GM12878 (cell line): Measurements from ENCODE around the gene KIAA1586. TPM values are rescaled to one million over a fixed set of nuclear protein-coding genes. Genes with fewer than 3 reads are reported as not detected.

Experiments used
- BRCA1 ChIP-seq: IDR thresholded peaks from 2 replicates; pipeline ENCODE4 v1.6.1; 2011; ENCODE audit warnings: low read depth, low read length, improper control_type of control experiment
- CHD2 ChIP-seq: IDR thresholded peaks from 2 replicates; pipeline ENCODE4 v1.6.1; 2011; ENCODE audit warnings: low read depth, low read length, improper control_type of control experiment, borderline replicate concordance
- EGR1 ChIP-seq, 2 experiments: IDR thresholded peaks; 1 replicate in 1 of 2; 2 replicates in 1 of 2; pipeline ENCODE4 v1.6.1; 2011 to 2012; ENCODE audit warnings: low read depth in 2 of 2, low read length in 2 of 2, borderline replicate concordance in 1 of 2, mild to moderate bottlenecking in 1 of 2, moderate library complexity in 1 of 2
- EP300 ChIP-seq, 2 experiments: fragments of 150-350 bp in 1 of 2; IDR thresholded peaks; 2 replicates each; pipeline ENCODE4 v1.6.1; 2011 to 2012; ENCODE audit warnings: low read depth in 2 of 2, low read length in 2 of 2, borderline replicate concordance in 1 of 2, improper control_type of control experiment in 1 of 2, inconsistent platforms in 1 of 2; ENCODE audit not compliant: control insufficient read depth in 1 of 2
- ETV6 ChIP-seq, 2 experiments: fragments of 450-650 bp in 1 of 2; IDR thresholded peaks in 1 of 2; conservative IDR thresholded peaks in 1 of 2; 2 replicates each; pipeline ENCODE4 v1.6.1; 2014; ENCODE audit warnings: antibody characterized with exemption in 1 of 2, borderline replicate concordance in 1 of 2, low read depth in 1 of 2, mild to moderate bottlenecking in 1 of 2, moderate library complexity in 1 of 2
- IKZF1 ChIP-seq: fragments of 450-650 bp; conservative IDR thresholded peaks from 2 replicates; pipeline ENCODE4 v1.6.1; 2017; ENCODE audit warnings: antibody characterized with exemption, mild to moderate bottlenecking
- JUND ChIP-seq: IDR thresholded peaks from 2 replicates; pipeline ENCODE4 v1.6.1; 2012; ENCODE audit warnings: low read depth, mild to moderate bottlenecking, low read length, improper control_type of control experiment, moderate library complexity
- LARP7 ChIP-seq: fragments of 450-650 bp; IDR thresholded peaks from 2 replicates; pipeline ENCODE4 v1.6.1; 2017; ENCODE audit warnings: mild to moderate bottlenecking
- MTA3 ChIP-seq: IDR thresholded peaks from 2 replicates; pipeline ENCODE4 v1.6.1; 2012; ENCODE audit warnings: low read length, inconsistent platforms, borderline replicate concordance
- NRF1 ChIP-seq: conservative IDR thresholded peaks from 2 replicates; pipeline ENCODE4 v1.6.1; 2011; ENCODE audit warnings: mild to moderate bottlenecking, low read depth, low read length, improper control_type of control experiment
- RB1 ChIP-seq: fragments of 450-650 bp; formaldehyde crosslinking; IDR thresholded peaks from 2 replicates; pipeline ENCODE4 v1.6.1; 2017; ENCODE audit warnings: mild to moderate bottlenecking, borderline replicate concordance
- SMAD5 ChIP-seq: IDR thresholded peaks from 2 replicates; pipeline ENCODE4 v1.6.1; 2016; ENCODE audit warnings: antibody characterized with exemption, low read depth
- SMC3 ChIP-seq: IDR thresholded peaks from 2 replicates; pipeline ENCODE4 v1.6.1; 2011; ENCODE audit warnings: low read length, improper control_type of control experiment, borderline replicate concordance
- SPI1 ChIP-seq: IDR thresholded peaks from 2 replicates; pipeline ENCODE4 v1.6.1; 2011; ENCODE audit warnings: low read depth, mild to moderate bottlenecking, low read length, moderate library complexity, borderline replicate concordance; ENCODE audit not compliant: insufficient read depth
- TCF3 ChIP-seq: IDR thresholded peaks from 2 replicates; pipeline ENCODE4 v1.6.1; 2012; ENCODE audit warnings: low read depth, mild to moderate bottlenecking, low read length, borderline replicate concordance; ENCODE audit not compliant: insufficient read depth
- ZBTB40 ChIP-seq: fragments of 450-650 bp; IDR thresholded peaks from 2 replicates; pipeline ENCODE4 v1.6.1; 2016; ENCODE audit warnings: mild to moderate bottlenecking, moderate library complexity, borderline replicate concordance
- ZNF217 ChIP-seq: fragments of 450-650 bp; IDR thresholded peaks from 2 replicates; pipeline ENCODE4 v1.6.1; 2017; ENCODE audit warnings: antibody characterized with exemption, mild to moderate bottlenecking
- polyA plus RNA-seq, 11 experiments: library from polyadenylated mRNA; depleted of rRNA in 4 of 11; unstranded in 6 of 11; stranded (reverse) in 5 of 11; fragments of >200 nt; fragmentation: Nextera tagmentation in 4 of 11; fragmentation: Illumina TruSeq in 1 of 11; extraction: Ambion mirVana in 4 of 11; extraction: Trizol in 1 of 11; gene quantifications; 1 replicate in 1 of 11; 2 replicates in 10 of 11; pipeline versions ENCODE4 v1.2.1 to v1.2.3, GENCODE V29; 2011 to 2016; ENCODE audit warnings: inconsistent platforms in 2 of 11, missing spikeins in 2 of 11, low read depth in 1 of 11
- total RNA-seq, 4 experiments: library from RNA; depleted of rRNA in 3 of 4; stranded (reverse); fragments of >200 nt in 3 of 4; fragmentation: Illumina TruSeq in 1 of 4; extraction: Trizol in 1 of 4; gene quantifications; 2 replicates each; pipeline versions ENCODE4 v1.2.1 to v1.2.3, GENCODE V29; 2013 to 2021
- TF ChIP-seq, protein P1 (sequence below): fragments of 450-650 bp; IDR thresholded peaks from 2 replicates; pipeline ENCODE4 v1.6.1; 2017; ENCODE audit warnings: mild to moderate bottlenecking, low read depth, inconsistent platforms; ENCODE audit not compliant: poor library complexity, severe bottlenecking
- TF ChIP-seq, protein P2 (sequence below): fragments of 450-650 bp; IDR thresholded peaks from 2 replicates; pipeline ENCODE4 v1.6.1; 2017; ENCODE audit warnings: borderline replicate concordance
- TF ChIP-seq, protein P3 (sequence below): fragments of 450-650 bp; IDR thresholded peaks from 2 replicates; pipeline ENCODE4 v1.6.1; 2016; ENCODE audit warnings: mild to moderate bottlenecking

Gene KIAA1586
- total and polyA plus RNA-seq, 10 of the 15 experiments (the other 5 are each of a cell fraction or from before 2014, with no cell fraction given) = 13.1 to 33.1 (median 21.2) TPM

- TF ChIP-seq SPI1 = peak; percentile 53; the same call in 1 of the 2 replicates
- TF ChIP-seq, protein P1, sequence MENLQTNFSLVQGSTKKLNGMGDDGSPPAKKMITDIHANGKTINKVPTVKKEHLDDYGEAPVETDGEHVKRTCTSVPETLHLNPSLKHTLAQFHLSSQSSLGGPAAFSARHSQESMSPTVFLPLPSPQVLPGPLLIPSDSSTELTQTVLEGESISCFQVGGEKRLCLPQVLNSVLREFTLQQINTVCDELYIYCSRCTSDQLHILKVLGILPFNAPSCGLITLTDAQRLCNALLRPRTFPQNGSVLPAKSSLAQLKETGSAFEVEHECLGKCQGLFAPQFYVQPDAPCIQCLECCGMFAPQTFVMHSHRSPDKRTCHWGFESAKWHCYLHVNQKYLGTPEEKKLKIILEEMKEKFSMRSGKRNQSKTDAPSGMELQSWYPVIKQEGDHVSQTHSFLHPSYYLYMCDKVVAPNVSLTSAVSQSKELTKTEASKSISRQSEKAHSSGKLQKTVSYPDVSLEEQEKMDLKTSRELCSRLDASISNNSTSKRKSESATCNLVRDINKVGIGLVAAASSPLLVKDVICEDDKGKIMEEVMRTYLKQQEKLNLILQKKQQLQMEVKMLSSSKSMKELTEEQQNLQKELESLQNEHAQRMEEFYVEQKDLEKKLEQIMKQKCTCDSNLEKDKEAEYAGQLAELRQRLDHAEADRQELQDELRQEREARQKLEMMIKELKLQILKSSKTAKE = peak; percentile 44
- TF ChIP-seq SMAD5 = 0 out of 2 replicates have a peak, but pooled peaks have one; percentile 46
- peak; percentile 61; the same call in 1 of the 2 replicates for TF ChIP-seq RB1
- no peak for TF ChIP-seq ETV6 (conservative IDR thresholded peaks at IDR 0.05 in 1 of 2, IDR thresholded peaks at IDR 0.05 in 1 of 2; ENCODE audit: borderline replicate concordance in 1 of 2, low read depth in 1 of 2)
- no peak for TF ChIP-seq BRCA1
- peak; percentile 92 for TF ChIP-seq TCF3
- peak; percentile 92; the same call in 1 of the 2 replicates for TF ChIP-seq ZBTB40
- TF ChIP-seq ZNF217 = no peak
- TF ChIP-seq MTA3 = no peak
- TF ChIP-seq, protein P2, sequence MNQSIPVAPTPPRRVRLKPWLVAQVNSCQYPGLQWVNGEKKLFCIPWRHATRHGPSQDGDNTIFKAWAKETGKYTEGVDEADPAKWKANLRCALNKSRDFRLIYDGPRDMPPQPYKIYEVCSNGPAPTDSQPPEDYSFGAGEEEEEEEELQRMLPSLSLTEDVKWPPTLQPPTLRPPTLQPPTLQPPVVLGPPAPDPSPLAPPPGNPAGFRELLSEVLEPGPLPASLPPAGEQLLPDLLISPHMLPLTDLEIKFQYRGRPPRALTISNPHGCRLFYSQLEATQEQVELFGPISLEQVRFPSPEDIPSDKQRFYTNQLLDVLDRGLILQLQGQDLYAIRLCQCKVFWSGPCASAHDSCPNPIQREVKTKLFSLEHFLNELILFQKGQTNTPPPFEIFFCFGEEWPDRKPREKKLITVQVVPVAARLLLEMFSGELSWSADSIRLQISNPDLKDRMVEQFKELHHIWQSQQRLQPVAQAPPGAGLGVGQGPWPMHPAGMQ = no peak
- no peak for TF ChIP-seq JUND
- TF ChIP-seq IKZF1 = peak; percentile 95
- TF ChIP-seq NRF1 = no peak
- TF ChIP-seq EP300 (IDR thresholded peaks at IDR 0.05; ENCODE audit: borderline replicate concordance in 1 of 2, control insufficient read depth in 1 of 2, low read depth in 2 of 2, low read length in 2 of 2) = no peak
- TF ChIP-seq LARP7 = no peak
- peak in 1 of 2 experiments; percentile 40; a peak in 1 of 3 replicates for TF ChIP-seq EGR1 (IDR thresholded peaks at IDR 0.05; ENCODE audit: borderline replicate concordance in 1 of 2, low read depth in 2 of 2, low read length in 2 of 2)
- no peak for TF ChIP-seq SMC3
- TF ChIP-seq, protein P3, sequence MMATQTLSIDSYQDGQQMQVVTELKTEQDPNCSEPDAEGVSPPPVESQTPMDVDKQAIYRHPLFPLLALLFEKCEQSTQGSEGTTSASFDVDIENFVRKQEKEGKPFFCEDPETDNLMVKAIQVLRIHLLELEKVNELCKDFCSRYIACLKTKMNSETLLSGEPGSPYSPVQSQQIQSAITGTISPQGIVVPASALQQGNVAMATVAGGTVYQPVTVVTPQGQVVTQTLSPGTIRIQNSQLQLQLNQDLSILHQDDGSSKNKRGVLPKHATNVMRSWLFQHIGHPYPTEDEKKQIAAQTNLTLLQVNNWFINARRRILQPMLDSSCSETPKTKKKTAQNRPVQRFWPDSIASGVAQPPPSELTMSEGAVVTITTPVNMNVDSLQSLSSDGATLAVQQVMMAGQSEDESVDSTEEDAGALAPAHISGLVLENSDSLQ = peak; percentile 46
- TF ChIP-seq CHD2 = peak; percentile 62; the same call in 1 of the 2 replicates
Measured at GRCh38 chr6:57089687-57090457, 43.4 kb downstream of the KIAA1586 start, which contains the start of gene ZNF451 (continued).
